ENCODE results near the gene BICC1.
"Not testable (repeated sequence)": the region's sequence is repeated elsewhere in the genome, so short reads cannot be mapped to it uniquely, and the experiment has no call there.

Gene BICC1

DNA sequence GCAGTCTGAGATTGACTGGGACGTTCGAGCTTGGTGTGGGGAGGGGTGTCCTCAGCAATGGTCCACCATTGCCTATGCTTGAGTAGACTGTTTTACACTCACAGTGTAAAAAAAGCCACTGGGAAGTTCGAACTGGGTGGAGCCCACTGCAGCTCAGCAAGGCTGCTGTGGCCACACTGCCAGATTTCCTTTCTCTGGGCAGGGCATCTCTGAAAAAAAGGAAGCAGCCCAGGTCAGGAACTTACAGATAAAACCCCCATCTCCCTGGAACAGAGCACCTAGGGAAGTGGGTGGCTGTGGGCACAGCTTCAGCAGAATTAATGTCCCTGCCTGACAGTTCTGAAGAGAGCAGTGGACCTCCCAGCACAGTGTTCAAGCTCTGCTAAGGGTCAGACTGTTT lies 80.3 kb downstream of the BICC1 start:
- TF ChIP-seq, protein P1, sequence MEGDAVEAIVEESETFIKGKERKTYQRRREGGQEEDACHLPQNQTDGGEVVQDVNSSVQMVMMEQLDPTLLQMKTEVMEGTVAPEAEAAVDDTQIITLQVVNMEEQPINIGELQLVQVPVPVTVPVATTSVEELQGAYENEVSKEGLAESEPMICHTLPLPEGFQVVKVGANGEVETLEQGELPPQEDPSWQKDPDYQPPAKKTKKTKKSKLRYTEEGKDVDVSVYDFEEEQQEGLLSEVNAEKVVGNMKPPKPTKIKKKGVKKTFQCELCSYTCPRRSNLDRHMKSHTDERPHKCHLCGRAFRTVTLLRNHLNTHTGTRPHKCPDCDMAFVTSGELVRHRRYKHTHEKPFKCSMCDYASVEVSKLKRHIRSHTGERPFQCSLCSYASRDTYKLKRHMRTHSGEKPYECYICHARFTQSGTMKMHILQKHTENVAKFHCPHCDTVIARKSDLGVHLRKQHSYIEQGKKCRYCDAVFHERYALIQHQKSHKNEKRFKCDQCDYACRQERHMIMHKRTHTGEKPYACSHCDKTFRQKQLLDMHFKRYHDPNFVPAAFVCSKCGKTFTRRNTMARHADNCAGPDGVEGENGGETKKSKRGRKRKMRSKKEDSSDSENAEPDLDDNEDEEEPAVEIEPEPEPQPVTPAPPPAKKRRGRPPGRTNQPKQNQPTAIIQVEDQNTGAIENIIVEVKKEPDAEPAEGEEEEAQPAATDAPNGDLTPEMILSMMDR (IDR thresholded peaks at IDR 0.05; ENCODE audit: low read depth, low read length, missing control alignments) = no peak
- no peaks in the 10 kb centered on the region for H3K36me3 ChIP-seq (replicated peaks)
- in situ Hi-C loops (cut with HindIII; ENCODE audit: low pct_ligation_motif_present, low sequenced_read_pairs) = no loop called here
- DNase-seq = no peak
- H3K27me3 ChIP-seq (replicated peaks) = no peaks in the 10 kb centered on the region
- H3K27ac ChIP-seq = no peak overlapping the region
- no peak overlapping the region for H3K4me3 ChIP-seq (ENCODE audit: low read depth, low read length)

DNA sequence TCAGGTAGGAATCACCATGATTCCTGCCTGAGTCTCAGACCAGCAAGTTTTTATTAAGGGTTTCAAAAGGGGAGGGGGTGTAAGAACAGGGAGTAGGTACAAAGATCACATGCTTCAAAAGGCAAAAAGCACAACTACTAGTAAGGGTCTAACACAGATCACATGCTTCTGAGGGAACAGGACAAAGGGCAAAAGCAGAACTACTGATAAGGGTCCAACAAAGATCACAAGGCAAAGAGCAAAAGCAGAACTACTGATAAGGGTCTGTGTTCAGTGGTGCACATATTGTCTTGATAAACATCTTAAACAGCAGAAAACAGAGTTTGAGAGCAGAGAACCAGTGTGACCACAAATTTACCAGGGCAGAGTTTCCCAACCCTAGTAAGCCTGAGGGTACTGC lies 84.5 kb downstream of the BICC1 start:
- H3K36me3 ChIP-seq (replicated peaks); H3K27ac ChIP-seq; DNase-seq; H3K4me3 ChIP-seq (ENCODE audit: low read depth, low read length); H3K27me3 ChIP-seq (replicated peaks); in situ Hi-C loops (cut with HindIII; ENCODE audit: low pct_ligation_motif_present, low sequenced_read_pairs): not testable (repeated sequence)

DNA sequence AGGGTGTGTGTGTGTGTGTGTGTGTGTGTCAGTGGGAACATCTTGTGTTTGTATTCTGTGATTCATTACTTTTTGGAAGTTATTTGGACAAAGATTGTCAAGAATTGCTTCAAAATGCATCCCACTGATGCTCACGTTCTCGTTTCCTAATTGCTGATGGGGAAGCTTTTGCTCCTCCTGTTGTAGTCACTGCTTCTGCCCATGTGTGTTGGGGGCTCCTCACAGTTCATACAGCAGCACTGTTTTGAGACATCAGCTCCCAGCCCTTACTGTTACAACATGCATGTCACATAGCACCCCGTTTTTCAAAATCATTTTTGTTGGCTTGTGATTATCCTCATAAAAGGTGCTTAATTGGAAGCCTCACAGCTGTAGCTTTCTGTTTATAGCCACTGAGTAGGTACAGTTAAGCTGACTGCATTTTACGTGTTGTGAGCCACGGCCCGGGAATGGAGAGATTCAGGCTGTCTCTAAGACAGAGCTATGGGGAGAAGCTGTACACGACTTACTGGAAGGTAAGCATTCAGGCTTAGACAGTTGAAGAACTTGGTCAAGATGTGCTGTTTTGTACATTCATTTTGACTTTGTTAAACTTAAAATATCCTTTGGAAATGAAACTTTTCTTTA lies 87.4 kb downstream of the BICC1 start:
- TF ChIP-seq, protein P1 (IDR thresholded peaks at IDR 0.05; ENCODE audit: low read depth, low read length, missing control alignments) = no peak
- in situ Hi-C loops (cut with HindIII; ENCODE audit: low pct_ligation_motif_present, low sequenced_read_pairs) = no loop called here
- no peak for DNase-seq
- Histone ChIP-seq H3K27ac (no peak overlapping the region), H3K4me3 (ENCODE audit: low read depth, low read length) (no peak overlapping the region), H3K27me3 (replicated peaks) (no peaks in the 10 kb centered on the region), H3K36me3 (replicated peaks) (no peaks in the 10 kb centered on the region)

DNA sequence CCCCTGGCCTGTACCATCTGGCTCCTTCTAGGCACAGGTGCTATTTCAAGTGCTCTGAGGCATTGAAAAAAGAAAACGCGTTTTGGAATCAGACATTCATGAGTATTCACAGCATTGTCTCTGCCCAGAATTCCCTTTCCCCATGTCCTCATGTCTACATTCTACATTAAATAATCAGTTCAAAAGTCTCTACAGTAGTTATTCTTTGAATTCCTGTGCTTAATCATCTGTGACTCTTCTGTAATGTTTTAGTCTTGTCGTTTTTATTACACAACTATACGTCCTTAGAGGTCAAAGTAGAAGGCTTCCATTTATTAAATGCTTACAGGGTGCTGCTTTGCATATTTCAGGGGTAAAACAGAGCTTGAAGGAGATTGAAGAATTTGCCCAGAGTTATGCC lies 95.7 kb downstream of the BICC1 start:
- H3K27ac ChIP-seq = no peak overlapping the region
- DNase-seq = no peak
- no peaks in the 10 kb centered on the region for H3K27me3 ChIP-seq (replicated peaks)
- H3K4me3 ChIP-seq (ENCODE audit: low read depth, low read length) = no peak overlapping the region
- TF ChIP-seq, protein P1 (IDR thresholded peaks at IDR 0.05; ENCODE audit: low read depth, low read length, missing control alignments) = no peak
- in situ Hi-C loops (cut with HindIII; ENCODE audit: low pct_ligation_motif_present, low sequenced_read_pairs) = no loop called here
- H3K36me3 ChIP-seq (replicated peaks) = no peaks in the 10 kb centered on the region

DNA sequence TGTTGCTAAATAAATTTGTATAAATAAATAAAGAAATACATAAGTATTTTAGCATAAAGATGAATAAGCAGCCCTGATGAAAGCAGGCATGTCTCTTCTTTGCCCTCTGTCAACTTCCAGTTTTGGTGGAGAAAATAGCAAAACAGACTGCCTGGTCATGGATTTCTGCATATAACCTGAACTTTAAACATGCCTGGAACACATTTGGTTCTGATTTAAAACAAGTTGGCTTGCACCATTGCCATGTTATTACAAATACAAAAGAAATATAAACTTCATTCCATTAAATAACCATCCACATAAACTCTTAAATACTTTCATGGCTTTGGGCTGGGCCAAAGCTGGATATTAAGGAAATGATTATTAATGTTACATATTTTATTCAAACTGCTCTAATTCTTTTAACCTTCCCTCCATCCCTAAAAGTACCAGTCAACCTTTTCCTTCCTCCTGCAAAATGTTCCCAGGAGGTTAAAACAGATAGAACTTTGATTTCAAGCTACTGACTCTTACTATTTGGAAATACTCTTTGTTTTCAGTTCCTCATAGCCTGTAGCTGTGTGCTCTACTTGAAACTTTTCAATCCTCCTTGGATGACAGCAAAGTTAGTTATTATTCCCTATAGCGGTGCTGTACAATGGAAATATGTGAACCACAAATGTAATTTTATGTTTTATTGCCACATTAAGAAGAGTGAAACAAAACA lies 96.3 kb downstream of the BICC1 start:
- in situ Hi-C loops (cut with HindIII; ENCODE audit: low pct_ligation_motif_present, low sequenced_read_pairs) = no loop called here
- TF ChIP-seq, protein P1 (IDR thresholded peaks at IDR 0.05; ENCODE audit: low read depth, low read length, missing control alignments) = no peak
- Histone ChIP-seq H3K36me3 (replicated peaks) (no peaks in the 10 kb centered on the region), H3K27me3 (replicated peaks) (no peaks in the 10 kb centered on the region), H3K27ac (no peak overlapping the region), H3K4me3 (ENCODE audit: low read depth, low read length) (no peak overlapping the region)
- no peak for DNase-seq

DNA sequence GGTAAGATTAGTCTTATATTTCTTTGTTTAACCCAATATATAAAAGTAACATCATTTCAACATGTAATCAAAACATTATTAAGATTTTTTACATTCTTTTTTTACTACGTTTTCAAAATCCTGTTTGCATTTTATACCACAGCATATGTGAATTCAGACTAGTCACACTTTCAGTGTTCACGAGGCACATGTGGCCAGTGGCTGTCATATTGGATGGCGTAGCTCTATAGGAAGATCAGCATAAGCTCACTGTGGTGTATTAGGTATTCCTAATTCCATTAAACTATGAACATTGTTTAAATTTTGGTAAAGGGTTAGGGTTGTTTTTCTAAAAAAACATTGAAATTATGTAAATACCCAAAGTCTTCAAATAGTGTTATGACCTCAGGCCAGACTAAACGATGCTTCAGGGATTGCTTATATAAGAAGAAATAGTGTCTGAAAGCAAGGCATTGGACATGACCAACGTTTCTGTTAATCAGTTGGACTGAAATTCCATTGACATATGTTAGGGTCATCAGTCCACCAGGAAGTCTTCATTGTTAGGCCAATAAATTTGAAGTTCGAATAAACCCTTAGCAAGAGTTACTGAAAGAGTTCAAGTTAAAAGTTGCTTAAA lies 97.0 kb downstream of the BICC1 start:
- H3K27ac ChIP-seq = no peak overlapping the region
- no peak for DNase-seq
- no peak overlapping the region for H3K4me3 ChIP-seq (ENCODE audit: low read depth, low read length)
- H3K36me3 ChIP-seq (replicated peaks) = no peaks in the 10 kb centered on the region
- TF ChIP-seq, protein P1 (IDR thresholded peaks at IDR 0.05; ENCODE audit: low read depth, low read length, missing control alignments) = no peak
- in situ Hi-C loops (cut with HindIII; ENCODE audit: low pct_ligation_motif_present, low sequenced_read_pairs) = no loop called here
- no peaks in the 10 kb centered on the region for H3K27me3 ChIP-seq (replicated peaks)

Data from brain microvascular endothelial cell (primary cell).